ENCODE results near the gene AFDN.

DNA sequence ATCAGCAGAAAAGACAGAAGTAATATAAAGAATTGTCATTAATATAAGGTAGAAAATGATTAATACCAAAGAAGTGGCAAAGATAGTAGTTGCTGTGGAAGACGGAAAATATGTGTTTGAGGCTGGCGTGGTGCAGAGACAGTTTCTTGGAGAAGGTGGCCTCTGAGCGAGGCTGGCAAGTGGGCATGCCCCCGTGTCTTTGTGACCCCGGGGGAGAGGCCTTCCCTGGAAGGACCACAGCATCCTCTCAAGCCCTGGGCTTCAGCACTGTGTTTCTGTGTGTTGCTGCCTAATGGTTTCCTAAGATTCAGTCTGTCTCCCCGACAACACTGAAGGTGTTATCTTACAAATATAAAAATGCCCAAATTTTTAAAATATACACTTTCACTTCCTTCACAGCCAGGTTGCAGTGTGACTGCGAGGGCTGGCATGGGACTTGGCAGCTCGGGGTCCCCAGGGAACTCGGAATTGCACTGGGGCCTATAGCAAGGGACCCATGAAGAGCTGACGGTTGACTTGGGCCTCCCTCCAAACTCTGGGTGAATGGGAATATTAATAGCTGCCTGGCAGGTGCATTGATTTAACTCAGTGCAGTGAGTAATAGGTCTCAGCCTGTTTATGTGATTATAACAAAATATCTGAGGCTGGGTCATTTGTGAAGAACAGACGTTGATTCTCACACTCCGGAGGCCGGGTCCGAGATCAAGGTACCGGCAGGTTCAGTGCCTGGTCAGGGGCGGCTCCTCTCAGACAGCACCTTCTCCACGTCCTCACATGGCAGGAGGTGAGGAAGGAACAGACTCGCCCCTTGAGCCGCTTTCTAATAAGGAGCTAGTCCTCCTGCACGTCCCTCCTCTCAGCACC lies 47.4 kb upstream of the AFDN start:
- TF ChIP-seq, protein P1, sequence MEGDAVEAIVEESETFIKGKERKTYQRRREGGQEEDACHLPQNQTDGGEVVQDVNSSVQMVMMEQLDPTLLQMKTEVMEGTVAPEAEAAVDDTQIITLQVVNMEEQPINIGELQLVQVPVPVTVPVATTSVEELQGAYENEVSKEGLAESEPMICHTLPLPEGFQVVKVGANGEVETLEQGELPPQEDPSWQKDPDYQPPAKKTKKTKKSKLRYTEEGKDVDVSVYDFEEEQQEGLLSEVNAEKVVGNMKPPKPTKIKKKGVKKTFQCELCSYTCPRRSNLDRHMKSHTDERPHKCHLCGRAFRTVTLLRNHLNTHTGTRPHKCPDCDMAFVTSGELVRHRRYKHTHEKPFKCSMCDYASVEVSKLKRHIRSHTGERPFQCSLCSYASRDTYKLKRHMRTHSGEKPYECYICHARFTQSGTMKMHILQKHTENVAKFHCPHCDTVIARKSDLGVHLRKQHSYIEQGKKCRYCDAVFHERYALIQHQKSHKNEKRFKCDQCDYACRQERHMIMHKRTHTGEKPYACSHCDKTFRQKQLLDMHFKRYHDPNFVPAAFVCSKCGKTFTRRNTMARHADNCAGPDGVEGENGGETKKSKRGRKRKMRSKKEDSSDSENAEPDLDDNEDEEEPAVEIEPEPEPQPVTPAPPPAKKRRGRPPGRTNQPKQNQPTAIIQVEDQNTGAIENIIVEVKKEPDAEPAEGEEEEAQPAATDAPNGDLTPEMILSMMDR (IDR thresholded peaks at IDR 0.05; ENCODE audit: poor library complexity), result no peak
- no peak for TF ChIP-seq EZH2 (IDR thresholded peaks at IDR 0.05; ENCODE audit: borderline replicate concordance)
